ENCODE data around the gene CSPG4. TPM values are rescaled to one million over a fixed set of nuclear protein-coding genes. Genes with fewer than 3 reads are reported as not detected.

CSPG4 gene
- total and polyA plus RNA-seq, 2 of the 13 experiments (the other 11 are each of a cell fraction or from before 2014, with no cell fraction given), result 0.01 to 0.04 TPM

- TF ChIP-seq ATAD3A (CRISPR knock-in tag; IDR thresholded peaks at IDR 0.05) (no peak), ZNF317 (CRISPR knock-in tag; IDR thresholded peaks at IDR 0.05) (0 out of 2 replicates have a peak, but pooled peaks have one; percentile 45), ZBTB26 (CRISPR knock-in tag; IDR thresholded peaks at IDR 0.05; ENCODE audit: borderline replicate concordance) (peak; percentile 1; the same call in 1 of the 2 replicates), FOXA1 (IDR thresholded peaks at IDR 0.05) (no peak), FOXA1 (CRISPR knock-in tag; IDR thresholded peaks at IDR 0.05) (no peak), ZNF670 (CRISPR knock-in tag; IDR thresholded peaks at IDR 0.05; ENCODE audit: borderline replicate concordance) (peak; percentile 83; the same call in 1 of the 2 replicates), SIN3A (IDR thresholded peaks at IDR 0.05; ENCODE audit: borderline replicate concordance, low read depth, low read length) (peak; percentile 62; the same call in 1 of the 2 replicates), NFYB (CRISPR knock-in tag; IDR thresholded peaks at IDR 0.05) (0 out of 2 replicates have a peak, but pooled peaks have one; percentile 29), PRDM10 (CRISPR knock-in tag; IDR thresholded peaks at IDR 0.05; ENCODE audit: low read depth) (peak; percentile 34; the same call in 1 of the 2 replicates), HIVEP1 (CRISPR knock-in tag; IDR thresholded peaks at IDR 0.05) (no peak), NAIF1 (CRISPR knock-in tag; IDR thresholded peaks at IDR 0.05; ENCODE audit: borderline replicate concordance) (0 out of 2 replicates have a peak, but pooled peaks have one; percentile 68), RARA (CRISPR knock-in tag; IDR thresholded peaks at IDR 0.05) (peak; percentile 63), POLR2AphosphoS5 (IDR thresholded peaks at IDR 0.05; ENCODE audit: low read depth, low read length) (peak; percentile 59; the same call in 1 of the 2 replicates), ELF4 (CRISPR knock-in tag; IDR thresholded peaks at IDR 0.05; ENCODE audit: borderline replicate concordance) (no peak), GMEB2 (CRISPR knock-in tag; IDR thresholded peaks at IDR 0.05; ENCODE audit: low read depth) (no peak), RNF219 (CRISPR knock-in tag; IDR thresholded peaks at IDR 0.05) (no peak), ZFP62 (CRISPR knock-in tag; IDR thresholded peaks at IDR 0.05) (no peak), NONO (IDR thresholded peaks at IDR 0.05) (no peak), NONO (CRISPR knock-in tag; conservative IDR thresholded peaks at IDR 0.05) (peak; percentile 8; the same call in 1 of the 2 replicates), NFE2L2 (IDR thresholded peaks at IDR 0.05; ENCODE audit: low read length) (0 out of 2 replicates have a peak, but pooled peaks have one; percentile 16)
These were observed 64.3 kb downstream of the CSPG4 start (continued) for GRCh38 chr15:75648156-75649000.

Measured in HepG2 (cell line).